ENCODE measurements around the gene PGP.

PGP gene

GRCh38 chr16:2180461-2180860, 34.2 kb downstream of the PGP start:
- Histone ChIP-seq H4K8ac (ENCODE audit: low read depth, low read length) (no peak overlapping the region), H2BK120ac (ENCODE audit: low read depth, low read length) (no peak overlapping the region), H3K9ac (ENCODE audit: low read length) (no peak overlapping the region), H3K4me2 (ENCODE audit: low read length) (no peak overlapping the region), H4K5ac (ENCODE audit: low read length) (no peak overlapping the region), H3K27ac (ENCODE audit: low read depth, low read length) (no peak overlapping the region), H3K4ac (ENCODE audit: low read depth, low read length) (no peak overlapping the region), H2BK15ac (replicated peaks; ENCODE audit: low read depth) (no peak overlapping the region), H3K79me2 (ENCODE audit: control insufficient read depth, insufficient read depth, low read length) (no peaks in the 10 kb centered on the region), H3K56ac (ENCODE audit: low read length) (no peak overlapping the region), H3K23ac (ENCODE audit: low read length) (no peak overlapping the region), H3K27me3 (ENCODE audit: insufficient read depth, low read length, poor library complexity) (no peaks in the 10 kb centered on the region), H3K4me1 (ENCODE audit: control insufficient read depth, low read depth, low read length) (no peaks in the 10 kb centered on the region), H3K18ac (ENCODE audit: low read length) (no peak overlapping the region), H3K36me3 (ENCODE audit: control insufficient read depth, insufficient read depth, low read length) (peaks cover 5% of the 10 kb centered on the region), H2AK5ac (ENCODE audit: low read length) (no peak overlapping the region), H2BK5ac (ENCODE audit: low read length) (no peak overlapping the region), H3K4me3 (ENCODE audit: low read length) (no peak overlapping the region), H3K79me1 (ENCODE audit: low read length) (no peaks in the 10 kb centered on the region)
- WGBS (ENCODE audit: extremely low coverage, insufficient coverage, low lambda C conversion rate), result no CpG with 5 or more reads among the region's 43 CpGs
- no peak for DNase-seq

- Histone ChIP-seq H4K5ac (ENCODE audit: low read length) (no peak overlapping the region), H3K36me3 (ENCODE audit: control insufficient read depth, insufficient read depth, low read length) (peaks cover 8% of the 10 kb centered on the region), H3K79me1 (ENCODE audit: low read length) (no peaks in the 10 kb centered on the region), H2BK15ac (replicated peaks; ENCODE audit: low read depth) (no peak overlapping the region), H2BK120ac (ENCODE audit: low read depth, low read length) (no peak overlapping the region), H3K4me1 (ENCODE audit: control insufficient read depth, low read depth, low read length) (no peaks in the 10 kb centered on the region), H3K79me2 (ENCODE audit: control insufficient read depth, insufficient read depth, low read length) (no peaks in the 10 kb centered on the region), H3K9ac (ENCODE audit: low read length) (no peak overlapping the region), H2AK5ac (ENCODE audit: low read length) (no peak overlapping the region), H3K23ac (ENCODE audit: low read length) (no peak overlapping the region), H3K4me3 (ENCODE audit: low read length) (no peak overlapping the region), H2BK5ac (ENCODE audit: low read length) (no peak overlapping the region), H3K4ac (ENCODE audit: low read depth, low read length) (no peak overlapping the region), H4K8ac (ENCODE audit: low read depth, low read length) (no peak overlapping the region), H3K56ac (ENCODE audit: low read length) (no peak overlapping the region), H3K27me3 (ENCODE audit: insufficient read depth, low read length, poor library complexity) (no peaks in the 10 kb centered on the region), H3K18ac (ENCODE audit: low read length) (no peak overlapping the region), H3K4me2 (ENCODE audit: low read length) (no peak overlapping the region), H3K27ac (ENCODE audit: low read depth, low read length) (no peak overlapping the region)
- WGBS (ENCODE audit: extremely low coverage, insufficient coverage, low lambda C conversion rate), result no CpG with 5 or more reads among the region's 31 CpGs
- no peak for DNase-seq
Observed at GRCh38 chr16:2179576-2179975, 35.1 kb downstream of the PGP start.

GRCh38 chr16:2179107-2179501, 35.5 kb downstream of the PGP start:
- no peak overlapping the region for H3K4me2 ChIP-seq (ENCODE audit: low read length)
- no peak overlapping the region for H3K4ac ChIP-seq (ENCODE audit: low read depth, low read length)
- no peak for DNase-seq
- no peaks in the 10 kb centered on the region for H3K79me1 ChIP-seq (ENCODE audit: low read length)
- no peak overlapping the region for H3K27ac ChIP-seq (ENCODE audit: low read depth, low read length)
- no CpG with 5 or more reads among the region's 50 CpGs for WGBS (ENCODE audit: extremely low coverage, insufficient coverage, low lambda C conversion rate)
- no peak overlapping the region for H4K8ac ChIP-seq (ENCODE audit: low read depth, low read length)
- no peak overlapping the region for H3K23ac ChIP-seq (ENCODE audit: low read length)
- H3K4me1 ChIP-seq (ENCODE audit: control insufficient read depth, low read depth, low read length), result no peaks in the 10 kb centered on the region
- no peak overlapping the region for H2BK120ac ChIP-seq (ENCODE audit: low read depth, low read length)
- H3K4me3 ChIP-seq (ENCODE audit: low read length), result no peak overlapping the region
- H3K79me2 ChIP-seq (ENCODE audit: control insufficient read depth, insufficient read depth, low read length), result no peaks in the 10 kb centered on the region
- no peak overlapping the region for H2AK5ac ChIP-seq (ENCODE audit: low read length)
- H3K36me3 ChIP-seq (ENCODE audit: control insufficient read depth, insufficient read depth, low read length), result peaks cover 10% of the 10 kb centered on the region
- no peak overlapping the region for H3K9ac ChIP-seq (ENCODE audit: low read length)
- no peak overlapping the region for H3K56ac ChIP-seq (ENCODE audit: low read length)
- no peak overlapping the region for H2BK5ac ChIP-seq (ENCODE audit: low read length)
- H3K18ac ChIP-seq (ENCODE audit: low read length), result no peak overlapping the region
- no peak overlapping the region for H2BK15ac ChIP-seq (replicated peaks; ENCODE audit: low read depth)
- no peaks in the 10 kb centered on the region for H3K27me3 ChIP-seq (ENCODE audit: insufficient read depth, low read length, poor library complexity)
- H4K5ac ChIP-seq (ENCODE audit: low read length), result no peak overlapping the region

GRCh38 chr16:2178321-2179106, 36.1 kb downstream of the PGP start:
- Histone ChIP-seq H2BK15ac (replicated peaks; ENCODE audit: low read depth) (no peak overlapping the region), H3K4me2 (ENCODE audit: low read length) (no peak overlapping the region), H3K27ac (ENCODE audit: low read depth, low read length) (no peak overlapping the region), H3K36me3 (ENCODE audit: control insufficient read depth, insufficient read depth, low read length) (peaks cover 13% of the 10 kb centered on the region), H3K18ac (ENCODE audit: low read length) (no peak overlapping the region), H3K56ac (ENCODE audit: low read length) (no peak overlapping the region), H3K4ac (ENCODE audit: low read depth, low read length) (no peak overlapping the region), H3K4me1 (ENCODE audit: control insufficient read depth, low read depth, low read length) (no peaks in the 10 kb centered on the region), H4K5ac (ENCODE audit: low read length) (no peak overlapping the region), H2BK5ac (ENCODE audit: low read length) (no peak overlapping the region), H2AK5ac (ENCODE audit: low read length) (no peak overlapping the region), H3K9ac (ENCODE audit: low read length) (no peak overlapping the region), H2BK120ac (ENCODE audit: low read depth, low read length) (no peak overlapping the region), H3K79me2 (ENCODE audit: control insufficient read depth, insufficient read depth, low read length) (no peaks in the 10 kb centered on the region), H3K79me1 (ENCODE audit: low read length) (no peaks in the 10 kb centered on the region), H4K8ac (ENCODE audit: low read depth, low read length) (no peak overlapping the region), H3K23ac (ENCODE audit: low read length) (no peak overlapping the region), H3K4me3 (ENCODE audit: low read length) (no peak overlapping the region), H3K27me3 (ENCODE audit: insufficient read depth, low read length, poor library complexity) (no peaks in the 10 kb centered on the region)
- peak; percentile 82 for DNase-seq
- WGBS (ENCODE audit: extremely low coverage, insufficient coverage, low lambda C conversion rate), result no CpG with 5 or more reads among the region's 106 CpGs

GRCh38 chr16:2177561-2177960, 37.1 kb downstream of the PGP start:
- H2BK15ac ChIP-seq (replicated peaks; ENCODE audit: low read depth), result no peak overlapping the region
- no peak overlapping the region for H4K8ac ChIP-seq (ENCODE audit: low read depth, low read length)
- no peak overlapping the region for H3K4ac ChIP-seq (ENCODE audit: low read depth, low read length)
- no CpG with 5 or more reads among the region's 20 CpGs for WGBS (ENCODE audit: extremely low coverage, insufficient coverage, low lambda C conversion rate)
- no peaks in the 10 kb centered on the region for H3K27me3 ChIP-seq (ENCODE audit: insufficient read depth, low read length, poor library complexity)
- H2AK5ac ChIP-seq (ENCODE audit: low read length), result no peak overlapping the region
- no peak overlapping the region for H3K27ac ChIP-seq (ENCODE audit: low read depth, low read length)
- no peak overlapping the region for H4K5ac ChIP-seq (ENCODE audit: low read length)
- H3K79me2 ChIP-seq (ENCODE audit: control insufficient read depth, insufficient read depth, low read length), result no peaks in the 10 kb centered on the region
- no peak overlapping the region for H3K23ac ChIP-seq (ENCODE audit: low read length)
- no peak overlapping the region for H3K9ac ChIP-seq (ENCODE audit: low read length)
- H3K79me1 ChIP-seq (ENCODE audit: low read length), result no peaks in the 10 kb centered on the region
- H3K36me3 ChIP-seq (ENCODE audit: control insufficient read depth, insufficient read depth, low read length), result peaks cover 13% of the 10 kb centered on the region
- no peak overlapping the region for H3K56ac ChIP-seq (ENCODE audit: low read length)
- no peak overlapping the region for H2BK120ac ChIP-seq (ENCODE audit: low read depth, low read length)
- no peak overlapping the region for H3K4me3 ChIP-seq (ENCODE audit: low read length)
- no peak for DNase-seq
- H2BK5ac ChIP-seq (ENCODE audit: low read length), result no peak overlapping the region
- no peaks in the 10 kb centered on the region for H3K4me1 ChIP-seq (ENCODE audit: control insufficient read depth, low read depth, low read length)
- H3K4me2 ChIP-seq (ENCODE audit: low read length), result no peak overlapping the region
- no peak overlapping the region for H3K18ac ChIP-seq (ENCODE audit: low read length)

- Histone ChIP-seq H4K5ac (ENCODE audit: low read length) (no peak overlapping the region), H3K4me1 (ENCODE audit: control insufficient read depth, low read depth, low read length) (no peaks in the 10 kb centered on the region), H3K79me1 (ENCODE audit: low read length) (no peaks in the 10 kb centered on the region), H3K23ac (ENCODE audit: low read length) (no peak overlapping the region), H3K9ac (ENCODE audit: low read length) (no peak overlapping the region), H3K4me2 (ENCODE audit: low read length) (no peak overlapping the region), H2BK120ac (ENCODE audit: low read depth, low read length) (no peak overlapping the region), H3K79me2 (ENCODE audit: control insufficient read depth, insufficient read depth, low read length) (no peaks in the 10 kb centered on the region), H3K36me3 (ENCODE audit: control insufficient read depth, insufficient read depth, low read length) (peaks cover 13% of the 10 kb centered on the region), H3K27me3 (ENCODE audit: insufficient read depth, low read length, poor library complexity) (no peaks in the 10 kb centered on the region), H2BK15ac (replicated peaks; ENCODE audit: low read depth) (no peak overlapping the region), H3K18ac (ENCODE audit: low read length) (no peak overlapping the region), H3K56ac (ENCODE audit: low read length) (no peak overlapping the region), H3K4me3 (ENCODE audit: low read length) (no peak overlapping the region), H2AK5ac (ENCODE audit: low read length) (no peak overlapping the region), H2BK5ac (ENCODE audit: low read length) (no peak overlapping the region), H3K27ac (ENCODE audit: low read depth, low read length) (no peak overlapping the region), H3K4ac (ENCODE audit: low read depth, low read length) (no peak overlapping the region), H4K8ac (ENCODE audit: low read depth, low read length) (no peak overlapping the region)
- no peak for DNase-seq
- WGBS (ENCODE audit: extremely low coverage, insufficient coverage, low lambda C conversion rate), result no CpG with 5 or more reads among the region's 18 CpGs
Observed at GRCh38 chr16:2177101-2177500, 37.5 kb downstream of the PGP start.
